CD4-positive, alpha-beta T cell (primary cell): ENCODE results near the gene MED9. TPM values are rescaled to one million over a fixed set of nuclear protein-coding genes. Genes with fewer than 3 reads are reported as not detected.

Source experiments
- ATAC-seq: fragments of 200-7000 bp; cut with Tn5 transposase; one replicate; pipeline ENCODE4 v1.10.0; 2022; ENCODE audit warnings: mild to moderate bottlenecking; ENCODE audit not compliant: poor library complexity
- CTCF ChIA-PET: fragments of 350-600 bp; sonication (Branson Sonifier 250); formaldehyde crosslinking; loops from one replicate; lab custom pipeline; 2021; ENCODE audit warnings: antibody characterized with exemption, inconsistent platforms; lab: Charles Lee
- POLR2A ChIA-PET: fragments of 350-600 bp; sonication (Branson Sonifier 250); formaldehyde crosslinking; loops from one replicate; lab custom pipeline; 2021; ENCODE audit warnings: antibody characterized with exemption, inconsistent platforms; lab: Charles Lee
- DNase-seq, 14 experiments: peaks; one replicate each; pipeline ENCODE4 v3.0.0-alpha.2; 2013 to 2020; ENCODE audit warnings: mixed read lengths in 2 of 14
- H3K27ac ChIP-seq, 2 donors: one replicate each; pipeline versions ENCODE4 v1.5.1 to v1.7.0; 2013; ENCODE audit warnings: low read length in 2 of 2, low read depth in 1 of 2, mild to moderate bottlenecking in 1 of 2
- H3K27me3 ChIP-seq, 2 experiments: 1 replicate in 1 of 2; 2 replicates in 1 of 2; pipeline versions ENCODE4 v1.6.1 to v1.7.0; 2013; ENCODE audit warnings: low read length in 2 of 2, control low read depth in 1 of 2, mild to moderate bottlenecking in 1 of 2, moderate library complexity in 1 of 2; ENCODE audit not compliant: insufficient read depth in 2 of 2, control insufficient read depth in 1 of 2
- H3K36me3 ChIP-seq: one replicate; pipeline ENCODE4 v1.6.1; 2013; ENCODE audit warnings: low read length, control low read depth; ENCODE audit not compliant: insufficient read depth
- H3K4me1 ChIP-seq: one replicate; pipeline ENCODE4 v1.6.1; 2013; ENCODE audit warnings: low read length, control low read depth; ENCODE audit not compliant: insufficient read depth
- H3K4me3 ChIP-seq: one replicate; pipeline ENCODE4 v1.5.1; 2013; ENCODE audit warnings: mild to moderate bottlenecking, low read length, moderate library complexity
- H3K9me3 ChIP-seq, 2 experiments: 1 replicate in 1 of 2; 2 replicates in 1 of 2; pipeline versions ENCODE4 v1.6.1 to v1.7.0; 2013; ENCODE audit warnings: low read length in 2 of 2, mild to moderate bottlenecking in 2 of 2, control low read depth in 1 of 2, moderate library complexity in 1 of 2; ENCODE audit not compliant: control insufficient read depth in 1 of 2, insufficient read depth in 1 of 2
- H3K27ac Mint-ChIP-seq: one replicate; pipeline ENCODE4 v1.8.0; 2020; ENCODE audit warnings: mixed read lengths
- H3K27me3 Mint-ChIP-seq: one replicate; pipeline ENCODE4 v1.8.0; 2021; ENCODE audit warnings: mixed read lengths
- H3K36me3 Mint-ChIP-seq: one replicate; pipeline ENCODE4 v1.8.0; 2021; ENCODE audit warnings: low read depth, mixed read lengths
- H3K4me1 Mint-ChIP-seq: one replicate; pipeline ENCODE4 v1.8.0; 2021; ENCODE audit warnings: low read depth, mixed read lengths
- H3K4me3 Mint-ChIP-seq: one replicate; pipeline ENCODE4 v1.8.0; 2020; ENCODE audit warnings: mild to moderate bottlenecking, mixed read lengths
- H3K9me3 Mint-ChIP-seq: one replicate; pipeline ENCODE4 v1.8.0; 2020; ENCODE audit warnings: mixed read lengths
- intact Hi-C, 2 experiments: fragments of 100-400 bp; cut with DNase I in 1 of 2; cut with micrococcal nuclease in 1 of 2; formaldehyde crosslinking; loops; one replicate each; pipeline versions ENCODE4 v1.15.1 to v1.9.0; 2023 to 2025; cut with DNase I, micrococcal nuclease
- total RNA-seq, 174 experiments: library from RNA in 2 of 174; stranded (reverse) in 2 of 174; gene quantifications; one replicate each; pipeline ENCODE4 v1.2.3 and lab custom pipeline; 2021 to 2026
- TF ChIP-seq, protein P1 (sequence below): fragments of 200-600 bp; IDR thresholded peaks from one replicate; pipeline ENCODE4 v1.8.0; 2022; ENCODE audit warnings: antibody characterized with exemption, mild to moderate bottlenecking

MED9 gene
- total RNA-seq, 2 experiments from 2014 or later: 27.0 to 27.9 TPM

DNA sequence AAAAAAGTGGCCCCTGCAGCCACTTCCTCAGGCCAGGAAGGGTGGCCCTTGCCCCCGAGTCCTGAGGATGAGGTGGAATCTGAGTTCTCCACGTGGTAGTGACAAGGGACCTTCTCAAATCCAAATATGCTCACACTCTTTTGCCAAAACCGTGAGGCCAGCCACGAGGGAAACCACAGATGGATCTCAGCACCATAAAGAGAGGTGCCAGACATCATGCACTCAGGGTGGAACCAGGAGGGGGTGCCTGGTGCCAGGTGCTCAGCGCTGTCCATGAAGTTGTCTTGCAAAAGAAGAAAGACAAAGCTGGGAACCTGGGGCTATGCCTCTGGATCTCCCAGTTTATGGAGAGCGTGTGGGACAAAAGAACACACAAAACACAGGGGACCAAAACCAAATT lies 45.2 kb upstream of the MED9 start:
- no peaks in the 10 kb centered on the region for H3K27me3 Mint-ChIP-seq
- ATAC-seq (no peak), DNase-seq (no peak)
- H3K9me3 ChIP-seq: no peaks in the 10 kb centered on the region
- H3K4me3 Mint-ChIP-seq: no peak overlapping the region
- CTCF ChIA-PET: no interaction called here
- no peaks in the 10 kb centered on the region for H3K36me3 Mint-ChIP-seq
- no peak overlapping the region for H3K4me3 ChIP-seq
- no peak overlapping the region for H3K27ac Mint-ChIP-seq
- H3K4me1 ChIP-seq: no peaks in the 10 kb centered on the region
- no peaks in the 10 kb centered on the region for H3K27me3 ChIP-seq
- no peaks in the 10 kb centered on the region for H3K36me3 ChIP-seq
- H3K4me1 Mint-ChIP-seq: no peaks in the 10 kb centered on the region
- TF ChIP-seq, protein P1, sequence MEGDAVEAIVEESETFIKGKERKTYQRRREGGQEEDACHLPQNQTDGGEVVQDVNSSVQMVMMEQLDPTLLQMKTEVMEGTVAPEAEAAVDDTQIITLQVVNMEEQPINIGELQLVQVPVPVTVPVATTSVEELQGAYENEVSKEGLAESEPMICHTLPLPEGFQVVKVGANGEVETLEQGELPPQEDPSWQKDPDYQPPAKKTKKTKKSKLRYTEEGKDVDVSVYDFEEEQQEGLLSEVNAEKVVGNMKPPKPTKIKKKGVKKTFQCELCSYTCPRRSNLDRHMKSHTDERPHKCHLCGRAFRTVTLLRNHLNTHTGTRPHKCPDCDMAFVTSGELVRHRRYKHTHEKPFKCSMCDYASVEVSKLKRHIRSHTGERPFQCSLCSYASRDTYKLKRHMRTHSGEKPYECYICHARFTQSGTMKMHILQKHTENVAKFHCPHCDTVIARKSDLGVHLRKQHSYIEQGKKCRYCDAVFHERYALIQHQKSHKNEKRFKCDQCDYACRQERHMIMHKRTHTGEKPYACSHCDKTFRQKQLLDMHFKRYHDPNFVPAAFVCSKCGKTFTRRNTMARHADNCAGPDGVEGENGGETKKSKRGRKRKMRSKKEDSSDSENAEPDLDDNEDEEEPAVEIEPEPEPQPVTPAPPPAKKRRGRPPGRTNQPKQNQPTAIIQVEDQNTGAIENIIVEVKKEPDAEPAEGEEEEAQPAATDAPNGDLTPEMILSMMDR: no peak
- no peaks in the 10 kb centered on the region for H3K9me3 Mint-ChIP-seq
- intact Hi-C loops: no loop called here
- no peak overlapping the region for H3K27ac ChIP-seq
- POLR2A ChIA-PET: no interaction called here

- ATAC-seq: no peak
Measured at GRCh38 chr17:17433000-17433703, 43.6 kb upstream of the MED9 start.

GRCh38 chr17:17434477-17434876 lies 42.3 kb upstream of the MED9 start:
- Histone ChIP-seq H3K27me3 (no peaks in the 10 kb centered on the region), H3K36me3 (no peaks in the 10 kb centered on the region), H3K4me1 (no peaks in the 10 kb centered on the region), H3K9me3 (no peaks in the 10 kb centered on the region), H3K27ac (no peak overlapping the region), H3K4me3 (no peak overlapping the region)
- CTCF ChIA-PET: no interaction called here
- TF ChIP-seq, protein P1: no peak
- H3K4me3 Mint-ChIP-seq: no peak overlapping the region
- H3K36me3 Mint-ChIP-seq: no peaks in the 10 kb centered on the region
- no peak for ATAC-seq
- intact Hi-C loops: no loop called here
- no peaks in the 10 kb centered on the region for H3K27me3 Mint-ChIP-seq
- no peak overlapping the region for H3K27ac Mint-ChIP-seq
- H3K9me3 Mint-ChIP-seq: no peaks in the 10 kb centered on the region
- H3K4me1 Mint-ChIP-seq: peaks cover 4% of the 10 kb centered on the region
- POLR2A ChIA-PET: no interaction called here
- DNase-seq: no peak

More at GRCh38 chr17:17433000-17433703, 43.6 kb upstream of the MED9 start:
- no peak overlapping the region for H3K27ac Mint-ChIP-seq
- ChIA-PET POLR2A (no interaction called here), CTCF (no interaction called here)
- DNase-seq: peak in 2 of 14 experiments; percentile 34 to 55
- no peaks in the 10 kb centered on the region for H3K9me3 Mint-ChIP-seq
- no peaks in the 10 kb centered on the region for H3K27me3 Mint-ChIP-seq
- no peaks in the 10 kb centered on the region for H3K36me3 Mint-ChIP-seq
- H3K27ac ChIP-seq: no peak overlapping the region
- no peaks in the 10 kb centered on the region for H3K4me1 Mint-ChIP-seq
- no peaks in the 10 kb centered on the region for H3K9me3 ChIP-seq
- intact Hi-C loops: no loop called here
- H3K4me1 ChIP-seq: no peaks in the 10 kb centered on the region
- no peak overlapping the region for H3K4me3 ChIP-seq
- no peaks in the 10 kb centered on the region for H3K36me3 ChIP-seq
- TF ChIP-seq, protein P1: no peak
- no peak overlapping the region for H3K4me3 Mint-ChIP-seq
- H3K27me3 ChIP-seq: no peaks in the 10 kb centered on the region
